OCI-LY7 (cell line): ENCODE data around the gene TMEM63B.

Experiments used
- EZH2phosphoT487 ChIP-seq: fragments of 200-600 bp; sonication (generic); IDR thresholded peaks from 2 replicates; pipeline ENCODE4 v1.6.1; 2018; ENCODE audit warnings: low read depth, borderline replicate concordance, mild to moderate bottlenecking, mixed run types, antibody characterized with exemption, low read length, moderate library complexity, mixed read lengths
- TF ChIP-seq, protein P1 (sequence below): fragments of 200-600 bp; sonication (generic); conservative IDR thresholded peaks from 2 replicates; pipeline ENCODE4 v1.5.1; 2014; ENCODE audit warnings: mild to moderate bottlenecking, antibody characterized with exemption, low read length, moderate library complexity, mixed read lengths

DNA sequence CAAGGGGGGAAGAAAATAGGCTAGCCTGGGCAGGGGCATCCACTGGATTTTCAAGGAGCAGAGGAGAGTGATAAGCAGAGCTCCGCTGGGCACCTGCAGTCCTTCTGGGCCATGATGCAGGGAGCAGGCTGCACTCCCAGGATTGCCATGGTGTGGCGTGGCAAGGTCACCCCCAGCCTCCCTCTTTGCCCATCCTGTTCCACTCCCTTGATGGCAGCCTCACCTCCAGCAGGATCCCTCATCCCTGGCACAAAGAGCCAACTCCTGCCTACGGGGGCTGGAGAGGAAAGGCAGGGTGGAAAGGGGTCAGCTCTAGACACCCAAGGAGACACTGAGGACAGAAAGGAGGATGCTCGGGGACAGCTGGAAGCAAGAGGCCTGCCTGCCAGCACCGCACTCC is 67.0 kb downstream of the TMEM63B start:
- TF ChIP-seq, protein P1, sequence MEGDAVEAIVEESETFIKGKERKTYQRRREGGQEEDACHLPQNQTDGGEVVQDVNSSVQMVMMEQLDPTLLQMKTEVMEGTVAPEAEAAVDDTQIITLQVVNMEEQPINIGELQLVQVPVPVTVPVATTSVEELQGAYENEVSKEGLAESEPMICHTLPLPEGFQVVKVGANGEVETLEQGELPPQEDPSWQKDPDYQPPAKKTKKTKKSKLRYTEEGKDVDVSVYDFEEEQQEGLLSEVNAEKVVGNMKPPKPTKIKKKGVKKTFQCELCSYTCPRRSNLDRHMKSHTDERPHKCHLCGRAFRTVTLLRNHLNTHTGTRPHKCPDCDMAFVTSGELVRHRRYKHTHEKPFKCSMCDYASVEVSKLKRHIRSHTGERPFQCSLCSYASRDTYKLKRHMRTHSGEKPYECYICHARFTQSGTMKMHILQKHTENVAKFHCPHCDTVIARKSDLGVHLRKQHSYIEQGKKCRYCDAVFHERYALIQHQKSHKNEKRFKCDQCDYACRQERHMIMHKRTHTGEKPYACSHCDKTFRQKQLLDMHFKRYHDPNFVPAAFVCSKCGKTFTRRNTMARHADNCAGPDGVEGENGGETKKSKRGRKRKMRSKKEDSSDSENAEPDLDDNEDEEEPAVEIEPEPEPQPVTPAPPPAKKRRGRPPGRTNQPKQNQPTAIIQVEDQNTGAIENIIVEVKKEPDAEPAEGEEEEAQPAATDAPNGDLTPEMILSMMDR: no peak
- TF ChIP-seq EZH2phosphoT487: no peak
